Measurements from ENCODE around the gene DTL.

DTL gene

GRCh38 chr1:212035835-212036605 lies 472 bp downstream of the DTL start:
- DNase-seq (ENCODE audit: low read depth in 2 of 2, low spot score in 1 of 2): no peak

GRCh38 chr1:212037900-212038299 lies 2.4 kb downstream of the DTL start:
- no peak for DNase-seq (ENCODE audit: low read depth in 2 of 2, low spot score in 1 of 2)

- no peak for DNase-seq (ENCODE audit: low read depth in 2 of 2, low spot score in 1 of 2)
Measured at GRCh38 chr1:212039622-212040021, 4.1 kb downstream of the DTL start.

GRCh38 chr1:212040629-212041412 lies 5.3 kb downstream of the DTL start:
- DNase-seq (ENCODE audit: low read depth in 2 of 2, low spot score in 1 of 2): no peak

GRCh38 chr1:212042436-212042835 lies 6.9 kb downstream of the DTL start:
- DNase-seq (ENCODE audit: low read depth in 2 of 2, low spot score in 1 of 2): no peak

- no peak for DNase-seq (ENCODE audit: low read depth in 2 of 2, low spot score in 1 of 2)
Measured at GRCh38 chr1:212044851-212045250, 9.3 kb downstream of the DTL start.

GRCh38 chr1:212045981-212046380 lies 10.4 kb downstream of the DTL start:
- no peak for DNase-seq (ENCODE audit: low read depth in 2 of 2, low spot score in 1 of 2)

GRCh38 chr1:212053993-212054392 lies 18.4 kb downstream of the DTL start:
- DNase-seq (ENCODE audit: low read depth in 2 of 2, low spot score in 1 of 2): no peak

GRCh38 chr1:212055333-212055732 lies 19.8 kb downstream of the DTL start:
- DNase-seq (ENCODE audit: low read depth in 2 of 2, low spot score in 1 of 2): no peak

GRCh38 chr1:212060632-212061472 lies 25.3 kb downstream of the DTL start:
- DNase-seq (ENCODE audit: low read depth in 2 of 2, low spot score in 1 of 2): no peak

GRCh38 chr1:212062832-212063438 lies 27.4 kb downstream of the DTL start:
- no peak for DNase-seq (ENCODE audit: low read depth in 2 of 2, low spot score in 1 of 2)

- DNase-seq (ENCODE audit: low read depth in 2 of 2, low spot score in 1 of 2): no peak
Measured at GRCh38 chr1:212067787-212068186, 32.2 kb downstream of the DTL start.

GRCh38 chr1:212070720-212071302 lies 35.3 kb downstream of the DTL start:
- no peak for DNase-seq (ENCODE audit: low read depth in 2 of 2, low spot score in 1 of 2)

GRCh38 chr1:212072047-212072446 lies 36.5 kb downstream of the DTL start:
- DNase-seq (ENCODE audit: low read depth in 2 of 2, low spot score in 1 of 2): no peak

- no peak for DNase-seq (ENCODE audit: low read depth in 2 of 2, low spot score in 1 of 2)
Measured at GRCh38 chr1:212073490-212073889, 37.9 kb downstream of the DTL start.

GRCh38 chr1:212074313-212074712 lies 38.8 kb downstream of the DTL start:
- no peak for DNase-seq (ENCODE audit: low read depth in 2 of 2, low spot score in 1 of 2)

- DNase-seq (ENCODE audit: low read depth in 2 of 2, low spot score in 1 of 2): no peak
Measured at GRCh38 chr1:212074856-212075255, 39.3 kb downstream of the DTL start.

GRCh38 chr1:212077028-212077427 lies 41.5 kb downstream of the DTL start:
- DNase-seq (ENCODE audit: low read depth in 2 of 2, low spot score in 1 of 2): no peak

GRCh38 chr1:212078826-212079225 lies 43.3 kb downstream of the DTL start:
- DNase-seq (ENCODE audit: low read depth in 2 of 2, low spot score in 1 of 2): no peak

GRCh38 chr1:212082765-212083406 lies 47.3 kb downstream of the DTL start:
- no peak for DNase-seq (ENCODE audit: low read depth in 2 of 2, low spot score in 1 of 2)
